GM11168 (cell line): Measurements from ENCODE around the gene EFR3B.

Experiments
- in situ Hi-C: fragments of 300-500 bp; cut with MboI; formaldehyde crosslinking; loops from one replicate; pipeline ENCODE4 v1.12.0; 2022; ENCODE audit warnings: low sequenced_read_pairs; ENCODE audit not compliant: unreplicated experiment

EFR3B gene

GRCh38 chr2:25169073-25169470 lies 127.2 kb downstream of the EFR3B start:
- in situ Hi-C loops = no loop called here

- in situ Hi-C loops = no loop called here
Measured at GRCh38 chr2:25170888-25171287, 129.0 kb downstream of the EFR3B start.

- in situ Hi-C loops = no loop called here
Measured at GRCh38 chr2:25173719-25174118, 131.8 kb downstream of the EFR3B start.

- in situ Hi-C loops = no loop called here
Measured at GRCh38 chr2:25174192-25174861, 132.5 kb downstream of the EFR3B start.

GRCh38 chr2:25176138-25176537 lies 134.3 kb downstream of the EFR3B start:
- in situ Hi-C loops = no loop called here

- in situ Hi-C loops = no loop called here
Measured at GRCh38 chr2:25176541-25177181, 134.8 kb downstream of the EFR3B start.

GRCh38 chr2:25177211-25177611 lies 135.3 kb downstream of the EFR3B start:
- in situ Hi-C loops = no loop called here

GRCh38 chr2:25178976-25179375 lies 137.1 kb downstream of the EFR3B start:
- in situ Hi-C loops = no loop called here

GRCh38 chr2:25184254-25184653 lies 142.4 kb downstream of the EFR3B start:
- in situ Hi-C loops = no loop called here

- in situ Hi-C loops = no loop called here
Measured at GRCh38 chr2:25187729-25188350, 146.0 kb downstream of the EFR3B start.

- in situ Hi-C loops = no loop called here
Measured at GRCh38 chr2:25188405-25188804, 146.5 kb downstream of the EFR3B start.

GRCh38 chr2:25190536-25190935 lies 148.7 kb downstream of the EFR3B start:
- in situ Hi-C loops = no loop called here

GRCh38 chr2:25194576-25195122 lies 152.8 kb downstream of the EFR3B start:
- in situ Hi-C loops = no loop called here

GRCh38 chr2:25197336-25198208 lies 155.7 kb downstream of the EFR3B start:
- in situ Hi-C loops = no loop called here

- in situ Hi-C loops = no loop called here
Measured at GRCh38 chr2:25198209-25198525, 156.3 kb downstream of the EFR3B start.

- in situ Hi-C loops = no loop called here
Measured at GRCh38 chr2:25198576-25198975, 156.7 kb downstream of the EFR3B start.

GRCh38 chr2:25201265-25201664 lies 159.4 kb downstream of the EFR3B start:
- in situ Hi-C loops = no loop called here

- in situ Hi-C loops = no loop called here
Measured at GRCh38 chr2:25201794-25202193, 159.9 kb downstream of the EFR3B start.

- in situ Hi-C loops = no loop called here
Measured at GRCh38 chr2:25202275-25202674, 160.4 kb downstream of the EFR3B start.

GRCh38 chr2:25204190-25204838 lies 162.4 kb downstream of the EFR3B start:
- in situ Hi-C loops = no loop called here
